CD4-positive, alpha-beta T cell treated with Interleukin-10 for 1 hour (primary cell): ENCODE measurements around the gene ADAMTS4.
A peak's percentile ranks its signal among the peaks of the same experiment; 100 is the strongest.
"Not testable (repeated sequence)": the region's sequence is repeated elsewhere in the genome, so short reads cannot be mapped to it uniquely, and the experiment has no call there.

Source experiments
- DNase-seq: peaks from one replicate; pipeline ENCODE4 v3.0.0-alpha.2; 2020

Gene ADAMTS4, protein sequence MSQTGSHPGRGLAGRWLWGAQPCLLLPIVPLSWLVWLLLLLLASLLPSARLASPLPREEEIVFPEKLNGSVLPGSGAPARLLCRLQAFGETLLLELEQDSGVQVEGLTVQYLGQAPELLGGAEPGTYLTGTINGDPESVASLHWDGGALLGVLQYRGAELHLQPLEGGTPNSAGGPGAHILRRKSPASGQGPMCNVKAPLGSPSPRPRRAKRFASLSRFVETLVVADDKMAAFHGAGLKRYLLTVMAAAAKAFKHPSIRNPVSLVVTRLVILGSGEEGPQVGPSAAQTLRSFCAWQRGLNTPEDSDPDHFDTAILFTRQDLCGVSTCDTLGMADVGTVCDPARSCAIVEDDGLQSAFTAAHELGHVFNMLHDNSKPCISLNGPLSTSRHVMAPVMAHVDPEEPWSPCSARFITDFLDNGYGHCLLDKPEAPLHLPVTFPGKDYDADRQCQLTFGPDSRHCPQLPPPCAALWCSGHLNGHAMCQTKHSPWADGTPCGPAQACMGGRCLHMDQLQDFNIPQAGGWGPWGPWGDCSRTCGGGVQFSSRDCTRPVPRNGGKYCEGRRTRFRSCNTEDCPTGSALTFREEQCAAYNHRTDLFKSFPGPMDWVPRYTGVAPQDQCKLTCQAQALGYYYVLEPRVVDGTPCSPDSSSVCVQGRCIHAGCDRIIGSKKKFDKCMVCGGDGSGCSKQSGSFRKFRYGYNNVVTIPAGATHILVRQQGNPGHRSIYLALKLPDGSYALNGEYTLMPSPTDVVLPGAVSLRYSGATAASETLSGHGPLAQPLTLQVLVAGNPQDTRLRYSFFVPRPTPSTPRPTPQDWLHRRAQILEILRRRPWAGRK

DNA sequence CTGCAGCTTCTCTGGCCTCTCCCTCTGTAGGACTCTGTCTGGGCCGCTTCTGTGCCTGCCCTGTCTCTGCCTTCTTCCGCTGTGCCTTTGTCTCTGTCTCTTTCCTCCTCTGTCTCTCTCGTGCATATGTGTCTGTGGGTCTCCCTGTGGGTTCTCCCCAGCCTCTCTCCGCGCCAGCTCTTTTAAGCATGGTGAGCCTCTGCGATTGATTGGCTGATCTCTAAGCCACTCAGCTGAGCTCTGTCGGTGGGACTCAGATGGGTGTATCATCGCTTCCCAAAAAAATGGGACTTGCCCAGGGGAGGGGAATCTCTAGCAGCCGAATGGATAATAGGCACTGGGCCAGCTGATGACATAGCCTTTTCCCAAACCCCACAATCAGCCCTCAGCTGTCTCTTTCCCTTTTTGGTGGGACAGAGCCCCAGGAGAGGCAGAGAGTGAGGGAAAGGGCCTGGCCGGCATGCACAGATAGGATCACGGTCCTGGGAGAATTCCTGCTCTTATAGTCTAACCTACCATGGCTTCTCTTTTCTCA lies at the start of gene ADAMTS4:
TSS of gene ADAMTS4 (minus strand) at position 158 of the 535 bp plus-strand sequence. CDS start 427 bp downstream, outside the sequence.
- no peak for DNase-seq

DNA sequence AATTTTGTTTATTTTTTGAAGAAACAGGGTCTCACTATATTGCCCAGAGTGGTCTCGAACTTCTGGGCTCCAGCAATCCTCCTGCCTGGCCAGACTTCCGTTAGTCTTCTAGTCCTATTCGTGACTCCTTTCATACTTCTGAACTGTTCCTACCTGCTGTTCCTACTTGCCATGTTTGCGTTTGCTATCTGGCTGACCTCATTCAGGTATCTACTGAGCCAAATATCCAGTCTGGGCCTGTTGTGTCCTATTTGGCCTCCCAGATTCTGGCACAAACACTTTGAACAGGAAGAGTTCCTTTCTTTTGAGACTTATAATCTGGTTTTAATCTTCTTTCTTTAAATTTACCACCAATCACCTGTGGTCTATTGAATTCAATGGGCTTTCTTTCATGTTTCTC lies 46.0 kb upstream of the ADAMTS4 start:
- no peak for DNase-seq

DNA sequence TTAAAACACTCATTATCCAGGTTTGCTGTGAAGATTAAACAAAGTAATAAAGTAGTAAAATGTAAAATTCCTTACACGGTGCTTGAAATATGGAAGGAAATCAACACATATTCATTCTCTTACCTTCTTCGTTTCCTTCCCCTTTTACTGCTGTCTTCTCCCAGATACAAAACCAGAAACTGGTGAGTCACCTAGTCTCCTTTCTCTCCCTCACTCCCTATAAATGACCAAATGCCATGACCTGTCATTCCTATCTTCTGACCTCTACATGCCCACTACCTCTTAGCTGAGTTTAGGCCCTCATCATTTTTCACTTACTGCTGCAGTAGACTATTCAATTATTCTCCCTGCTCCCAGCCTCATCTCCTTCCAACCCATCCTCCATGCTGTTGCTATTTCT lies 43.5 kb upstream of the ADAMTS4 start:
- no peak for DNase-seq

DNA sequence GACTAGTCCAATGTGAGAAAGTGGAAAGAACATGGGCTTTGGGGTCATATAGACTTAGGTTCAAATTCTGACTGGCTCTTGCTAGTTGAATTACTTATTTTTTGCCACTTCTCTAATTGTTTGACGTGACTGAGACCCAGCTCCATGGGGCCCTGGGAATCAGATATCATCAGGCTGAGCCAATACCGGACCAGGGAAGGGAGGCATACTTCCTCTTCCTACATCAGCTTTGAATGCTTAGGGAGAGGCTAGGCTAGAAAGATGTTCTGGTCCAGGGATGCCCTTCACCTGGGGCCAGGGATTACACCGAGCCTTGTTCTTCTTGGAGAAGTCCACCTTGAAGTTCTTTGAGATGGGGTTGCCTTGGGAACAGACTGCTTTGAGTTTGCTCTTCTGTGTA lies 42.8 kb upstream of the ADAMTS4 start:
- DNase-seq: no peak

DNA sequence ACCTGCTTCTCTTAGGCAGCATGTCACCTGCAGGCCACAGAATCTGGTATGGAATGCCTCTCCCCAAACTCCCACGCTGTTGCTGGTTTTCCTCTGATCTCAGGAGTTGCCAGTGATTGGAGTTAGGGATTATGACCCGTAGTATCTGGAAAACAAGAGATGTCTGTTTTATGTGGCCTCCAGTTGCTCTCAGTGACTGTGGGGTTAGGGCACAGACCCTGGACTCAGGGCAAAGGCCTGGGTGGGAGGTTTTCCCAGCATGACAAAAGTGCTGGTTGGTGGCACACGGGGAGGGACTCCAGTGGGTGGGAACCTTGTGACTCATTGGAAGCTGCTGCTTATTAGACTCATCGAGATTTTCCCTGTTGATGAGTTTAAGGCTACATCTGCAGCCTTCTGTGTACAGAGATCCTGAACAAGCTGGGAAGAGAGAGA lies 39.2 kb upstream of the ADAMTS4 start, which contains the start of gene NR1I3:
TSS of gene NR1I3 (minus strand) at position 165 of the 435 bp plus-strand sequence. CDS start 1,638 bp downstream, outside the sequence.
- no peak for DNase-seq

DNA sequence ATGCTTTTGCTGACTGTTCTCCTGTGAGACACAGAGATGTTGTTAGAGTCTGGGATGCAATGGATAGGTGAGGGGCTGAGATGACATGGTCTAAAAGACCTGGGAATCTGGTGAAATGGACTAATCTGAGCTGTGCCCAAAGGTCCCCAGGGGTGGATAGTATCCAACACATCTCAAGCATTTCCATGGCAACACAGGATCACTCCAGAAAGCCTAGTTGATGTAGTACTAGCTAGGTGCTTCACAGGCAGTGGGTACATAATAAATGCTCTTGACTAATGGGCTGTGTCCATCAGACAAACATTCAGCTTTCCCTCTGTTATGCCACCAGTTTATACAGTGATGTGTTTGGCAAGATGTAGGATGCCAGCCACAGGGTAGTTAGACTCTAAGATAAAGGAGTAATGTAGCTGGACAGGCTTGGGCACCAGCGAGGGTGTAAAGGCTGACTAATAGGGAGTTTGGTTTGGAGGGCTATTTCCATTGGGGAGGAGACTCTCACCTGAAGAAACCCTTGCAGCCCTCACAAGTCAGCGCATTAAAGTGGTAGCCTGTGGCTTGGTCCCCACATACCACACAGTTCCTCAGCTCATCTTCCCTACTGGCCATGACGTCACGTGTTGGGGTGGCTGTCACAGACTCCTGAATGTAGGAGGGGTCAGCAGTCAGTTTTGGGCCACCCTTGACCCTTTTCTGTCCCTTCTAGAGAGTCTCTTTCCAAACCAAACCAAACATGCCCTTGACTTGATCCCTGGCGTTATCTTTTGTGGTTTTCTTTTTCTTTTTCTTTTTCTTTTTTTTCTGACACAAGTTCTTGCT lies 37.3 kb upstream of the ADAMTS4 start:
- no peak for DNase-seq

DNA sequence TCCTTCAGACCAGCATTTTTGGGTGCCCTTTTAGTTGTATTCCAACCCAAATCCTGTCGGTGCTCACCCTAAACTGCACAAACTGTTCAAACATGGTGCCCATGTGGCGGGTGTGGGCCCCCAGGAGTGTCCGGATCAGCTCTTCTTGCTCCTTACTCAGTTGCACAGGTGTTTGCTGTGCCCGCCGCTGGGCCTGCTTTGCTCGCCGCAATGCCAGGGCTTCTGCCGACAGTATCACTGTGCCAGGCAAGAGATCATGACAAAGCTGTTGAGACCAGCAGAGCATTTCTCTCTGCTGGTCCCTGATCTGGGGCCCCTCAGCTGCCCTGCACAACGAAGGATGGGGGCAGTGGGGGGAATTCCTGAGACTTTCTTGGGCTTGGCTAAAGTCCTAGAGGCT lies 34.2 kb upstream of the ADAMTS4 start:
- no peak for DNase-seq

DNA sequence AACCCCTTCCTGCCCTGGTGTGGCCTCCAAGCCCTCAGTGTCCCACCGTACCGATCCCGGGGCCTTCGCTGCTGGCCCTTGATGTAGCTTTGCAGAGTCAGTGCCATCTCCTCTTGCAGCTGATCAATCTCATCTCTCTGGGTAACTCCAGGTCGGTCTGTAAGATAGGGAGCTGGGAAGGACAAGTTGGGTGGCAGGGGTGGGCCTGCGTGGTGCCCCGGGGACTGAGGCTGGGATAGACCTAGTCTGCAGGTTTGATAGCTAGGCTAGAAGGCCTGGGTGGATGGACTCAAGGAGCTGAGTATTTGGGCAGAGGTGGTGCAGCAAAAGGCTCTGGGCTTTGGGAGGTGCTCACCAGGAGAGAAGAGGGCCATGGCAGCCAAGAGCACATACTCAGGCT lies 31.9 kb upstream of the ADAMTS4 start:
- DNase-seq: no peak

DNA sequence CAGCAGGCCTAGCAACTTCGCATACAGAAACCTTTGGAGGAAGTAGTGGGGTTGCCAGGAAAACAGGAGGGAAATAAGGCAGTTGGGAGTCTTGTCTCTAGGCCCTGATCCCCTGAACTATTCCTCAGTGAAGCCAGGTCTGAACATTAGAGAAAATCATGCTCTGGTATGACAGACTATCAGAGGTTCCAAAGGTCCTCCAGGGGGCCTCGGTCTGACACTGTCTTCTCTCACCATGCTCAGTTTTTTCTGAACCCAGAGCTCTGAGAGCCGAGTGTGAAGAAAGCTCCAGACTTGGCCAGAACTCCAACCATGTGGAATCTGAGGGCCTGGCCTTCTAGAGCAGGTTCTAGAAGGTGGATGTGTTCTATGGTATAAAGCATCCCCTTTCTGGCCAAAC lies 31.0 kb upstream of the ADAMTS4 start:
- no peak for DNase-seq

DNA sequence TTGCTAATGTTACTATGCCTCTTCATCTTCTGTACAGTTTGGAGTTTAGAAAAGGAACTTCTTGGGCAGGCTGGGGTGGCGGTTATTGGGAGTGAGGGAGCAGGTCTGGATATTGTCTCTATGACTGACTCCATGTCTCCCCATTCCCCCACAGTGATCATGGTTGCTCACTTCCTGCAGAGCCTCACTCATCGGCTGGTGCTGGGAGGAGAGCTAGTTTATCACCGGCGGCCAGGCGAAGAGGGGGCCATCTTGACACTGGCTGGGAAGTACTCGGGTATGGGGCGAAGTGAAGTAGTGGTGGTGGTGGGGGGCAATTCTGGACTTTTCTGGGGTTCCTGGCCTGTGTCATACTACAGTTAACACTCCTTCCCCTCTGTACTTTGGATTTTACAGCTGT lies 29.2 kb upstream of the ADAMTS4 start:
- no peak for DNase-seq

DNA sequence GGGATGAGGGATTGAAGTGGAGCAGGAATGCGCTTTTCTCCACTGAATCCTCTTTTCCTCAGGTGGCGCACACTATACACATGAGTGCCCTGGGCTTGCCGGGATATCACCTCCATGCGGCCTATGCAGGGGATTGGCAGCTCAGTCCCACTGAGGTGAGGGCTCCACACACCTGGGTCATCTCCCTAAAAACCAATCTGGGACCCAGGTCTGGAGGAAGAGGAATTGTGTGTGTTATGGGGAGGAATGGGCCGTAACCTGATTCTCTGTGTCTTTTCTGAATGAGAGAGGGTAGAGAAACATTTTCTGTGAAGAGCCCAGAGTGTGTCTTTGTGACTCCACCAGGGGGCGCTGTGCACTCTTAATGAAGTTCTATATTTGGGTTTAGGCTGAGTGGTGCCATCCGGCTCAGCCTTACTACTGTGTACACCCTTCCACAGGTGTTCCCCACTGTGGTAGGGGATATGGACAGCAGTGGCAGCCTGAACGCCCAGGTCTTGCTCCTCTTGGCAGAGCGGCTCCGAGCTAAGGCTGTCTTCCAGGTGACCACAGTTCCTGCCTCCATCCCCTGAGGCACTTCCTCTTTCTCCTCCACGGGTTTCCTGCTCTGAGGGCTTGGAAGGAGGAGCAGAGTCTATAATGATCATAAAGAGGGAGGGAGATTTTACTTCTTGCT lies 28.5 kb upstream of the ADAMTS4 start:
- DNase-seq: peak; percentile 89

DNA sequence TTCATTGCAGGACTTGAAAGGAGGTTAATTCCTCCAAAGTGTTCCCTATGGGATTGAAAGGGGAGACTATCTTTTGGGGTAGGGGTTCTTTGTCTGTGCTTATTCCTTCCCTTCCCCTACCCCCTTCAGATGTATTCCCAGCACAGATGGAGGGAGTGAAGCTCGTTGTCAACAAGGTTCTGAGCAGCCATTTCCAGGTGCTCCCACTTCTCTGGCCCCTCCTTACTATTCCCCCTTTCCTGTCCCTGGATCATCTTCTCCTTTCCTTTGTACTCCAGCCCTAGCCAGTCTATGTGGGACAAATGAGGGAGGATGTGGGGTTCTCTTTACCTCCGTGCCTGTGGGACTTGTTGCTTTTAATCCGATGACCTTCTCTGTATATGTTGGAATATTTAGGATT lies 27.9 kb upstream of the ADAMTS4 start:
- DNase-seq: no peak

DNA sequence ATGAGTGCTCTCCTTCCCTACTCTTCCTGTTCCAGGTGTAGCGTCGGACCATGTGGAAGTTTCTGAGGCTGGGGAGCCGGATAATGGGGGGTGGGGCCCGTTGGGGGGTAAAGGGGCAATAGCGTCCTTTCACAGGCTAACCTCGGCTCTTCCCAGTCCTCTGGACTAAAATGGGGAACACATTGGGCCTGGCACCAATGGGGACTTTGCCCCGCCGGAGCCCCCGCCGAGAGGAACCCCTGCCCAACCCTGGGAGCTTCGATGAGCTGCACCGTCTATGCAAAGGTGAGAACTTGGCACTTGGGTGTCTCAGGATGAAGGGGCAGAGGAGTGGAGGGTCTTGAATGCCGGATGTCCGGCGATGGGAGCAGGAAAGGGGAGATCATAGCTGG lies 27.5 kb upstream of the ADAMTS4 start:
- no peak for DNase-seq

DNA sequence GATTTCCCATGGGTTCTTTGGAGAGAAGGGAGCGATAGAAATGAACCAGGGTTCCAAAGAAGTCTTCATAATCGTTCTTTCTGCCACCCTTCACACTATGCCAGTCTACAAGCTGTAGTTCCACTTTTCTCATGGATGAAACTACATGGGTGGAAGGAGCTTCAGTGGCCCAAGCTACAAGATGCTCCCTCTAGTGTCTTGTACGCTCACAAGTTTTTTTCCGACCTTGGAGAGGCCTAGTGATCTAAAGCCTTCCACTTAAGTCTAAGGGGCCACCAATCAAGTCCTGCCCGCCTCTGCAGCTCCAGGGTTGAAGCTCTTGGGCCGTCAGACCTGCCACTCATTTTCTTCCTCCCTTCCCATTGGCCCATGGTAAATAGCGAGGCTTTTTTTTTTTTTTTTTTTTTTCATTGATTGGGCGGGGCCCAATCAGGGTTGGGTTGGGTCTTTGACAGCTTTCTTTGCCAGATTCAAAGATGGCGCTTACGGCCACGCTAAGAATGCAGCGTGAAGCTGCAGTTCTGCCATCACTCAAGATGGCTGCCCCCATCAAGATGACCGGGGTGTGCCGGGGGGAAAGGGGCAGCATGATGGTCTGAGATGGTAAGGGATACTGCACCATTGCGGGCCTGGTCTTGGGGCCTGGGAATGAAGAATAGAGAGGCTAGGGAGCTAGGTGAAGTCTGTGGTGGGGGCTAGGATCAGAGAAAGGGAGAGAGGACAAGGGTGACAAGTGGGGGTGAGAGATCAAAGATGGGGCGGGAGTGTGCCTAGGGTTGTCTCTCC lies 26.9 kb upstream of the ADAMTS4 start, which contains the start of gene TOMM40L:
TSS of gene TOMM40L (plus strand) at position 527 of the 786 bp plus-strand sequence. CDS start 430 bp downstream, outside the sequence.
- DNase-seq: peak; percentile 97

DNA sequence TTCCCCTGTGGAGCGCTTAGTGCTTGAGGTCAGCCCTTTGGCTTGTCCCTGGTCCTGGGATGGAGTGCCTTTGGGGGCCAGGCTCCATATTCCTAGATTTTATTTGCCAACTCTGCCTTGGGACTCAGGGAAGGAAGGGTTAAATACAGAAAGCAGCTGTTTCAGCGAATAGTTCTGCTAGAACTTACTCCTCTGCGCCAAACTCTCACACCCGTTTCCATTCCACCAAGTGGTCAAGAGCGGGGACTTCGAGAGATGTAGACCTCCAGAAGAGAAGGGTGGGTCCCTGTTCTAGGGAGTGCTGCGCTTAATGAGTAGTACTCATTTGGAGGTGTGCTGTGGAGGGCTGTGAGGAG lies 26.3 kb upstream of the ADAMTS4 start:
- DNase-seq: no peak

DNA sequence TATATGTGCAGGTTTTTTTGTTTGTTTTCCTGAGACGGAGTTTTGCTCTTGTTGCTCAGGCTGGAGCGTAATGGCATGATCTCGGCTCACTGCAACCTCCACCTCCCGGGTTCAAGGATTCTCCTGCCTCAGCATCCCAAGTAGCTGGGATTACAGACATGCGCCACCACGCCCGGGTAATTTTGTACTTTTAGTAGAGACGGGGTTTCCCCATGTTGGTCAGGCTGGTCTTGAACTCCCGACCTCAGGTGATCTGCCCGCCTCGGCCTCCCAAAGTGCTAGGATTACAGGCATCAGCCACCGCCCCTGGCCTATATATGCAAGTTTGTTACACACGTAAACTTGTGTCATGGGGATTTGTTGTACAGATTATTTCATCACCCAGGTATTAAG lies 25.8 kb upstream of the ADAMTS4 start:
- DNase-seq: not testable (repeated sequence)

DNA sequence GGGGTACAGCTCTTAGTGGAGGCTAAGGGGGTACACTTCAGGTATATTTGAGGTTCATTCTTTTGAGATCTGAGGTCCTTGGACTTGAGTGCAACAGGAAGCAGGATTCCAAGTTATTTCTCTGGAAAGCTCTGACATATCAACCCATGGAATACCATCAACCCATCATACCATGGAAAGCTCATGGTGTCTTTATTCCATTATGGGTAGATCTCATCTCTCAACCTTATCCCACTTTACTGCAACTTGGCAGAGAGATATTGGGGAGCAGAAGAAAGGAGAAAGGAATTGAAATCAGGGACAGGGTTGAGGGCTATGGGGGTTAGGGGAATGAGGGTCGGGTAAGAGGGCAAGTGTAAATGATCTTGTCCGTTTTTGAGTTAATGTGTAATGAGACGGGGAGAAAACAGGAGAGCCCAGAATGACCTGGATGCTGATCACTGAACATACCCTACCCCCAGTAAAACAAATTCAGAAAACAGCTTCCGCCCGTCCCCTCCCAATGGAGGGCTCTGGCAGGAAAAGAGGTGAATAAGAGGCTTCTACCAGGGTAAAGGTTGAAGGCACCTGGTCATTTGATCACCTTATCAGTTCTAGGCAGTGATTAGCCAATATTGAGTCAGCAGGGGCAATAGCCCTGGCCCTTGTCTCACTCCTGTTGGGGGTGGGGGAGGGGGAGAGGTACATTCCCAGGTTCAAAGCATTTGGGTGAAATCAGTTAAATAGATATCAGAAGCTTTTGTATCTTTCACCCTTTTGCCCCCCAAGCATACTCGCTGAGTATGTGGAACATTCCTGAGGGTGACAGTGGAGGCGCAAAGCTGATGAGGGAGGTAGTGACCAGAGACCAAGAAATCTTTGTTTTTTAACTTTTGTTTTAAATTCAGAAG lies 25.2 kb upstream of the ADAMTS4 start:
- no peak for DNase-seq

DNA sequence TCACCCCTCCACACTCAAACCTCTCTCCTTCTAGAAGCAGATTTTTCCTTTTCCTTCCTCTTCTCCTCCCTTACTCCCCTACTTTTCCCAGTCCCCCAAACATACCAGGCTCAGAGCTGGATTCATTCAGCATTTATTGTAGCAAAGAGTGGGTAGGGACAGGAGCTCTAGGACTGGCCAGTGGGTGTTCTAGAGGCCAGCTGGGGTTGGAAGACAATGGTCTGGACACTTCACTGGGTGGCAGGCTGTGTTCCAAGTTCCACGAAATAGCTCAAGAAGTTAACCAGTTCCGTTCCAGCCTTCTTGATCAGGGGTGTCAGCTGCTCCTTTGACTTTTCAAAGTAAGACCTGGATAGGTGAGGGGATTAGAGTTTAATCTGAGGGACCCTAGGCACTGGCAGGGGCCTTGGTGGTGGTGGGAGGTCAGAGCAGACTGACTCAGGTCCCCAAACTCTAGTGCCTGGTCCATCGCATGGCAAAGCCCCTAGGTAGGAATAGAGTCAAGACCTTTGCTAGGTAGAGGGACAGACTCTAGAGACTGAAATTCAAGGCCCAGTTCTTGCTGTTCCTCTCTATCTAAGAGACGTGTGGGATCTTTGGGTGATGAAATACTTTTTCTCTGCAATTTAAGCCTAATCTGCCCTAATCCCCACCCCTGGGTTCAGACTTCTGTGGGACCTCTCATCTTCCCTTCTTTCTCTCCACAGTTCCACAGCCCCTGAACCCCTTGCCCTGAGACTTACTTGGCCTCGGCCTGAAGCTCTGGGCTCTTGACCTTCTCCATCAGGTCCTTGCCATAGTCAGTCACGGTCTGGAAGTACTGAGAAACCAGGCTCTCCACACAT lies 23.5 kb upstream of the ADAMTS4 start:
- no peak for DNase-seq

DNA sequence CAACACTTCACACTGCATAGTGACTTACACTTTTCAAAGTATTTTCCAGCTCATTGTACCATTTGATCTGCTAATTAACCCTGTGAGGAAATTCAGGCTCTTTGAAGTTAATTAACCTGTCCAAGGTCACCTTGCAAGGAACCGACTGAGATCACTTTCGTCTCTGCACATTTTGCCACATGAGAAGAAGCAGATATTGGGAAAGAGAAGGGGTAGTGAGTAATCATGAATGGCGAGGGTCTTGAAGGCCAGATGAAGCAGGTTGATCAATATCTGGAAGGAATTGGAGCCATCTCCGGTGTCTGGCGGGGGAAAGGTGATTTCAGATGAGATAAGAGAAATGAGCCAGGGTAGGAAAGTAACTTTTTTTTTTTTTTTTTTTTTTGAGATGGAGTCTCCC lies 21.1 kb upstream of the ADAMTS4 start:
- no peak for DNase-seq
